HFF-Myc (cell line): ENCODE results near the gene HLA-A.

Source experiments
- DNase-seq: peaks from one replicate; pipeline ENCODE4 v3.0.0-alpha.2; 2011; ENCODE audit warnings: low read depth; ENCODE audit errors: extremely low read depth
- H3K4me3 ChIP-seq: replicated peaks from 2 replicates; pipeline ENCODE4 v1.5.1; 2011; ENCODE audit warnings: low read depth, mild to moderate bottlenecking, control low read depth, low read length
- TF ChIP-seq, protein P1 (sequence below): IDR thresholded peaks from 2 replicates; pipeline ENCODE4 v1.5.1; 2012; ENCODE audit warnings: mild to moderate bottlenecking, low read depth, low read length, control low read depth; ENCODE audit errors: missing control alignments

The HLA-A gene

DNA sequence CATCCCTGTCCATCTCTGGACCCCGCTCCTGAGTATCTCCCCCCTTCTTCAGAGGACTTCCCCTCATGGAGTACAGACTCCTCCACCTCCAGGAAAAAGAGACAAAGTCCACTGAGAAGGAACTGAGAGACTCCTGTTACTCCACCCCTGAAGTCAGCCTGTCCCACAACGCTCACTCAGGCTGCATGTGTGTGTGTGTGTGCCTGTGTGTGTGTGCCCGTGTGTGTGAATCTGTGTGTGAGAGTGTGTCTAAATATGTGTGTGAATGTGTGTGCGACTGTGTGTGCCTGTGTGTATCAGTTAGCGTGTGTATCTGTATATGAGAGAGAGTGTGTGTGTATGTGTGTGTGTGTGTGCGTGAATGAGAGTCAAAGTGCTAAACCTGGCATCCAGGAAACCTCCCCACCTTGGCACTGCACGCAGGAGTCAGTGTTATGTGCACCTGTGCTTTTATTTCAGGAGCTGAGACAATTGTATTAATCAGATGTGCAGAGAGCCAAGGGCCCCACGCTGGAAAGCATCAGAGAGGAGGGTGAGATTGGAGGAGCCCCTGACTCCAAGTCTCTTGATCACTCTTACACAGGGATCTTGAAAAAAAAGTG is 39.0 kb downstream of the HLA-A start:
- DNase-seq, result no peak
- TF ChIP-seq, protein P1, sequence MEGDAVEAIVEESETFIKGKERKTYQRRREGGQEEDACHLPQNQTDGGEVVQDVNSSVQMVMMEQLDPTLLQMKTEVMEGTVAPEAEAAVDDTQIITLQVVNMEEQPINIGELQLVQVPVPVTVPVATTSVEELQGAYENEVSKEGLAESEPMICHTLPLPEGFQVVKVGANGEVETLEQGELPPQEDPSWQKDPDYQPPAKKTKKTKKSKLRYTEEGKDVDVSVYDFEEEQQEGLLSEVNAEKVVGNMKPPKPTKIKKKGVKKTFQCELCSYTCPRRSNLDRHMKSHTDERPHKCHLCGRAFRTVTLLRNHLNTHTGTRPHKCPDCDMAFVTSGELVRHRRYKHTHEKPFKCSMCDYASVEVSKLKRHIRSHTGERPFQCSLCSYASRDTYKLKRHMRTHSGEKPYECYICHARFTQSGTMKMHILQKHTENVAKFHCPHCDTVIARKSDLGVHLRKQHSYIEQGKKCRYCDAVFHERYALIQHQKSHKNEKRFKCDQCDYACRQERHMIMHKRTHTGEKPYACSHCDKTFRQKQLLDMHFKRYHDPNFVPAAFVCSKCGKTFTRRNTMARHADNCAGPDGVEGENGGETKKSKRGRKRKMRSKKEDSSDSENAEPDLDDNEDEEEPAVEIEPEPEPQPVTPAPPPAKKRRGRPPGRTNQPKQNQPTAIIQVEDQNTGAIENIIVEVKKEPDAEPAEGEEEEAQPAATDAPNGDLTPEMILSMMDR, result no peak
- no peak overlapping the region for H3K4me3 ChIP-seq

DNA sequence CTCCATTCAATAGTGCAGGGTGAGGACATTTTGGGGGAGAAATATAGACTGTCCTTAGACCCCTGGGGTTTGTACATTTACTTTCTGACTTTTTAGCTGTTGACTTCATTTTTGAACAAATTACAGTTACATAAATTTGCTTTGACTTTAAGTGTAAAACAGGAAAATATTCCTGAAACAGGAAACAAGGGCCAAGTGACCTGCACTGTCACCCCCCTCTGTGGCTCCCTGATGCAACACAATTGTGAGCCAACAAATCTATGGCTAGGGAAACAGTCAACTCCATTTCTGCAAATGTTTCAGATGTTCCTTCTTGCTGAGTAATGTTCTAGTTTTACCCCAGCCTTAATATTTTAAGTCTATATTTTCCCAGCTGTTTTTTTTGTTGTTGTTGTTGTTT is 39.8 kb downstream of the HLA-A start:
- H3K4me3 ChIP-seq, result no peak overlapping the region
- no peak for DNase-seq

DNA sequence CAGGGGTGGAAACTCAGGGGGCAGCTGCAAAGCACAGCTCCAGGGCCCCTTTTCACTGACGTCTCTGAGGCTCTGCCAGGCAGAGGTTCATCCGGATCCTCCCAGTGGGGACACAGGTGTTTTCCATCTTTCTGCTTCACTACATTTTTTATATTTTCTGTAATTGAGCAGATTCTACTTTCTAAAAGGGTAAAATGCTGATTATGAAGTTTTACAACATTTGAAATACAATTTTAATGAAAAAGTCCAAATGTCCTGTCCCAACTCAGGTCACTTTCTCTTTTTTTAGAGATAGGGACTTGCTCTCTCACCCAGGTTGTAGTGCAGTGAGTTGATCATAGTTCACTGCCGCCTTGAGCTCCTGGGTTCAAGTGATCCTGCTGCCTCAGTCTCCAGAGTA is 41.9 kb downstream of the HLA-A start:
- no peak overlapping the region for H3K4me3 ChIP-seq
- DNase-seq, result no peak
- TF ChIP-seq, protein P1, result no peak

More for the DNA sequence above, 39.8 kb downstream of the HLA-A start:
- TF ChIP-seq, protein P1, result no peak

DNA sequence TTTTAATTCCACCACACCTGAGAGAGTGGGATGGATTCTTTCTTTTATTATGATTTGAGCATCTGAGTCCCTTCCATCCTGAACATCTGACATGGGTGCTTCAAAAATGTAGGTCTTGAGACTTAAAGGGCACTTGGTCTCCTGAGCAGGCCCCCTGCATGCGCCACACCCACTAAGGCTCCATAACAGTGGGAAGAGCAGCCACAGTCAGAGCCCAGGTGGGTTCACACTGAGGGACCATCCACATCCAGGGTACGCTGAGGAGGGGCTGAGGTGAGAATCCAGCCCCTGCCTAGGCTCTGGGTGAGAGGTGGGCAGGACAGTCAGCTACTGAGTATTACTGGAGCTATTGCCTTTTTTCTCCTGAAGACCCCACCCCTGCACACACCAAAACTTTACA is 42.7 kb downstream of the HLA-A start:
- no peak overlapping the region for H3K4me3 ChIP-seq
- no peak for DNase-seq
- TF ChIP-seq, protein P1, result no peak

DNA sequence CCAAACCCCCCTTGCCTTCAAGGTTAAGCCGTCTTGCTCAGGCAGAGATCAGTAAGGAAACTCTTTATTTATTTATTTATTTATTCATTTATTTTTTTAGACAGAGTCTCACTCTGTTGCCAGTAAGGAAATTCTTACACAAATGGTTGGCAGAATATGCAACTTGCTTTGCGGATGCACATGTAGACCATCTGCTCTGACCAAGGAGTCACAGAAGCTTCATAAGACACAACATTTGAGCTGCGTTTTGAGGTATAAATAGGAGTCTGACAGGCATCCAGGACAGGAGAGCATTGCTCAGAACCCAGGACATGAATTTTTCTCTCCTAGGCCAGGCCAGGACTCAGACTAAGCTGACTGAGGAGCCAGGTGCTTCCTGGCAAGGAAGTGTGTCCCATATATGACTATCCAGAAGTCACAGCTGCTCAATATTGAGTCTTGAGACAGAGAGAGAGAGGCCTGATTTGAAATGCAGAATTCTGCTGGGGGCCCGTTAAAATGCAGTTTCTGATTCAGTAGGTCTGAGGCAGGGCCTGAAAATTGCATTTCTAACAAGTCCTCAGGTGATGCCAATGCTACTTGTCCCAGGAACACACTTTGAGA is 43.9 kb downstream of the HLA-A start:
- no peak overlapping the region for H3K4me3 ChIP-seq
- TF ChIP-seq, protein P1, result no peak
- no peak for DNase-seq

DNA sequence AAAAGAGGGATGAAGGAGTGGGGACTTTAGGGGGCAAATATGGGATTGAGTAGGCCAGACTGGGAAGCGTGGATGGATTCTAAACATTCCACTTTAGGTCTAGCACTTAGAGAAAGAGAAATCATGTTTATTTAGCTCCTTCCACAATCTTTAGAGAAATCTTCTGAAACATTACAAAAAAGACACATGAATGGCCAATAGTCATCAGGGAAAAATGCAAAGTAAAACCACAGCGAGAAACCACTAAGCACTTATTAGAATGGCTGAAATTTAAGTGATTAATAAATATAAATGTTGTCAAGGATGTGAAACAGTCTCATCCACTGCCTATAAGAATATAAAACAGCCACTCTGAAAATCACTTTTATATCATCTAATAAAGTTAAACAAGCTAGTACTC is 46.9 kb downstream of the HLA-A start:
- no peak for DNase-seq
- no peak overlapping the region for H3K4me3 ChIP-seq
- TF ChIP-seq, protein P1, result no peak
